Measurements from ENCODE around the gene CDC23.
A peak's percentile ranks its signal among the peaks of the same experiment; 100 is the strongest.

The CDC23 gene

DNA sequence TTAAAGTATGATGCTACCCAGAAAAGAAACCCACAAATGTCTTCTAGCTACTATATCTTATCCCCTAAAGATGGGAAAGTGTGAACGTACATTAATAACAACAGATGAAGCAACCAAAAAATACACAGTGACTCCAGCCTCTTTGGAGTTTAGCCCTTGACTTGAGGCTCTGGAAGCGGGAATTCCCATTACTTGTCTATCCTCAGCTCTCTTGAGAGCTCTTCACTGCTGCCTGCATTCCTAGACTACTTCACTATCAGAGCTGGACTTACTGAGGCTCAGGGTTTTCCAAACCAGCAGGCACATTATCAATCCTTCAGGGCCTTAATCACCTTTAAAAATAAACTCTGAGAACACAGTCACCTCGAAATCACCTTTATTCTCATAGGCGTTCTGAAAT lies 72.9 kb downstream of the CDC23 start:
- no peak for DNase-seq (ENCODE audit: low read depth, low spot score)

DNA sequence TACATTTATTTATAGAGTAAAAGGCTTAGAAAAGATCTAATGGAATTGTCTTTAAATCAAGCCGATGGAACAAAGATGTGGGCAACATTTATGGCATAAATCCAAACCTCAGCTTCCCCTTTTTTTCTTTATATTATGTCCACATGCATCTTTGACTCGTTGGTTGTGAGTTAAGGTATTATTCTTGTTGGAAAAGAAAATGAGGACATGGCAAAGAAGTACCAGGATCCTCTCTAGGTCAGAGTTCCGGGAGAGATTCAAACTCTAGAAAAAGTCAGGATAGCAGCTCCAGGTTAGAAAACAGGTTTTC lies 73.4 kb downstream of the CDC23 start:
- DNase-seq (ENCODE audit: low read depth, low spot score), result no peak

DNA sequence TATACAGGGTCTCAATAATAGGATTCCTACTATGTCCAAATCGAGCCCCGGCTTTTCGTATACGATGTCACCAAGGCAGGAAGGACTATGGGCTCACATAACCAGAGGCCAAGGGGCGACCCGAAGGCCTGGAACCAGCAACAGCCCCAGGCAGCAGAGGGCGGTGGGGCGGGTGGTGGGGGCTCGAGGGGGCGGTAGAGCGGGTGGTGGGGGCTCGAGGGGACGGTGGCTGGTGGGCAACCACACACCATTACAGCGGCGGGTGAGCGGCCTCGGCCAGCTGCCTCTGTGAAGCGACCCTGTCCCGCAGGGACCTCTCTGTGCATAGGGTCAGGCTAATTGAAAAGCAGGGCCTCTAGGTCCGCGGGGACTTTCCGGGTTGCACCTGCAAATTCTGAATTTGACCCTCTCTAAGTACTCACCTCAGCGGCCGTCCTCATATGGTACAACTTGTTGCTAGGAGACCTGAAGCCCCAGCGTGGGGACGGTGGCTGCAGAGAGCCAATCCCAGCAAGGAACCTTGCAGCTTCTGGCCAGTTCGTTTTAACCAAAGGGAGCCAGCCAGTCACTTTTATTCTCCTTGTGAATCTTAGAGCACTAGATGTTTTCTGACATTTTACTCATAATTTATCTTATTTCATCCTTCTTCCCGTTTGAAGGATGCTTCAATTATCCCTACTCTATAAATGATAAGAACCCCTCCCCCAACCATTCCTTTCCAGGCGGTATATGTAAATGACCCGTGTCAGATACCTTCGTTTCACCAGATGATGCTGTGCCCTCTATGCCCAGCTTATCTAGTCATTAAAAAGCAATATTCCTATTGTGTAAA lies 74.0 kb downstream of the CDC23 start, which contains the start of gene NME5:
Gene NME5, minus strand, starts transcription at position 480 of the 832 bp plus-strand sequence. CDS start 648 bp downstream, outside the sequence.
- DNase-seq (ENCODE audit: low read depth, low spot score), result peak; percentile 22
